ENCODE measurements around the gene ALPK1. TPM values are rescaled to one million over a fixed set of nuclear protein-coding genes. Genes with fewer than 3 reads are reported as not detected.

ALPK1 gene
- total and polyA plus RNA-seq, 2 donors (not counting 1 experiment from before 2014, with no cell fraction given), result 5.5 to 27.2 TPM

- Mint-ChIP-seq H3K27me3 (no peaks in the 10 kb centered on the region), H3K4me1 (no peaks in the 10 kb centered on the region), H3K4me3 (no peak overlapping the region), H3K27ac (no peak overlapping the region), H3K9me3 (ENCODE audit: insufficient read depth) (peaks cover 4% of the 10 kb centered on the region)
- Histone ChIP-seq H3K27me3 (replicated peaks in 1 of 4; ENCODE audit: control extremely low read depth in 1 of 4, control insufficient read depth in 3 of 4, insufficient read depth in 4 of 4, low read length in 3 of 4) (no peaks in the 10 kb centered on the region), H3K9ac (ENCODE audit: low read length) (no peak overlapping the region), H3K27ac (ENCODE audit: low read length in 2 of 2) (no peak overlapping the region), H3K4me1 (ENCODE audit: control insufficient read depth in 2 of 2, insufficient read depth in 2 of 2, low read length in 2 of 2) (no peaks in the 10 kb centered on the region), H3K79me2 (ENCODE audit: control insufficient read depth, insufficient read depth, low read length) (no peaks in the 10 kb centered on the region), H4K20me1 (ENCODE audit: control insufficient read depth, insufficient read depth, low read length, poor library complexity, severe bottlenecking) (no peaks in the 10 kb centered on the region), H3K4me2 (replicated peaks; ENCODE audit: low read depth, low read length, poor library complexity, severe bottlenecking) (no peak overlapping the region), H3K36me3 (replicated peaks in 1 of 2; ENCODE audit: control extremely low read depth in 1 of 2, control insufficient read depth in 1 of 2, extremely low read depth in 1 of 2, insufficient read depth in 2 of 2, low read length in 1 of 2) (peaks cover 0 to 13% of the 10 kb centered on the region in 2 experiments), H2AFZ (ENCODE audit: insufficient read depth, low read depth, low read length, poor library complexity, severe bottlenecking) (no peak overlapping the region), H3K4me3 (ENCODE audit: control extremely low read depth in 1 of 5, extremely low read depth in 1 of 5, insufficient read depth in 1 of 5, low read depth in 2 of 5, low read length in 4 of 5) (no peak overlapping the region), H3K9me3 (ENCODE audit: control extremely low read depth in 1 of 3, control insufficient read depth in 2 of 3, insufficient read depth in 1 of 3, low read length in 2 of 3) (no peaks in the 10 kb centered on the region)
- CTCF ChIA-PET, result no interaction called here
- DNase-seq (no peak), ATAC-seq (ENCODE audit: low read depth) (no peak)
- intact Hi-C loops (cut with micrococcal nuclease), result no loop called here
- 96% methylated on average over 10 of the region's 10 CpGs for WGBS (ENCODE audit: insufficient coverage)
- TF ChIP-seq EZH2 (IDR thresholded peaks at IDR 0.05; ENCODE audit: borderline replicate concordance, insufficient read depth, low read depth, low read length, poor library complexity, severe bottlenecking) (no peak), CTCF (IDR thresholded peaks at IDR 0.05) (no peak)
- POLR2A ChIA-PET, result no interaction called here
Measured at GRCh38 chr4:112418092-112418491, 120.9 kb downstream of the ALPK1 start.

- ATAC-seq (ENCODE audit: low read depth), result no peak
- no peaks in the 10 kb centered on the region for H3K9me3 ChIP-seq (ENCODE audit: control extremely low read depth in 1 of 3, control insufficient read depth in 2 of 3, insufficient read depth in 1 of 3, low read length in 2 of 3)
- H3K27ac Mint-ChIP-seq, result no peak overlapping the region
- no peak for DNase-seq
- H3K27me3 ChIP-seq (replicated peaks in 1 of 4; ENCODE audit: control extremely low read depth in 1 of 4, control insufficient read depth in 3 of 4, insufficient read depth in 4 of 4, low read length in 3 of 4), result no peaks in the 10 kb centered on the region
- no peaks in the 10 kb centered on the region for H3K79me2 ChIP-seq (ENCODE audit: control insufficient read depth, insufficient read depth, low read length)
- ChIA-PET POLR2A (no interaction called here), CTCF (no interaction called here)
- H3K4me1 ChIP-seq (ENCODE audit: control insufficient read depth in 2 of 2, insufficient read depth in 2 of 2, low read length in 2 of 2), result no peaks in the 10 kb centered on the region
- H3K4me2 ChIP-seq (replicated peaks; ENCODE audit: low read depth, low read length, poor library complexity, severe bottlenecking), result no peak overlapping the region
- H3K4me3 ChIP-seq (ENCODE audit: control extremely low read depth in 1 of 5, extremely low read depth in 1 of 5, insufficient read depth in 1 of 5, low read depth in 2 of 5, low read length in 4 of 5), result no peak overlapping the region
- no peaks in the 10 kb centered on the region for H3K4me1 Mint-ChIP-seq
- H2AFZ ChIP-seq (ENCODE audit: insufficient read depth, low read depth, low read length, poor library complexity, severe bottlenecking), result no peak overlapping the region
- TF ChIP-seq CTCF (IDR thresholded peaks at IDR 0.05), result no peak
- 100% methylated on average over 4 of the region's 7 CpGs for WGBS (ENCODE audit: insufficient coverage)
- no peak overlapping the region for H3K4me3 Mint-ChIP-seq
- H4K20me1 ChIP-seq (ENCODE audit: control insufficient read depth, insufficient read depth, low read length, poor library complexity, severe bottlenecking), result no peaks in the 10 kb centered on the region
- intact Hi-C loops (cut with micrococcal nuclease), result no loop called here
- no peaks in the 10 kb centered on the region for H3K9me3 Mint-ChIP-seq (ENCODE audit: insufficient read depth)
- H3K36me3 ChIP-seq (replicated peaks in 1 of 2; ENCODE audit: control extremely low read depth in 1 of 2, control insufficient read depth in 1 of 2, extremely low read depth in 1 of 2, insufficient read depth in 2 of 2, low read length in 1 of 2), result peaks cover 0 to 6% of the 10 kb centered on the region in 2 experiments
- H3K27ac ChIP-seq (ENCODE audit: low read length in 2 of 2), result no peak overlapping the region
- H3K27me3 Mint-ChIP-seq, result no peaks in the 10 kb centered on the region
- no peak overlapping the region for H3K9ac ChIP-seq (ENCODE audit: low read length)
Measured at GRCh38 chr4:112421911-112422310, 124.7 kb downstream of the ALPK1 start.
